Parathyroid adenoma (tissue), 2 donors: ENCODE data around the gene ZDHHC24.

ENCODE experiments used
- H2AFZ ChIP-seq: fragments of 300-600 bp; sonication (generic); one replicate; pipeline ENCODE4 v1.7.0; 2017; ENCODE audit warnings: antibody characterized with exemption, mild to moderate bottlenecking
- H3K27ac ChIP-seq: fragments of 300-600 bp; sonication (generic); one replicate; pipeline ENCODE4 v1.7.0; 2017
- H3K27me3 ChIP-seq: fragments of 300-600 bp; sonication (generic); one replicate; pipeline ENCODE4 v1.7.0; 2017; ENCODE audit warnings: low read length; ENCODE audit not compliant: control insufficient read depth, insufficient read depth
- H3K36me3 ChIP-seq: fragments of 300-600 bp; sonication (generic); one replicate; pipeline ENCODE4 v1.7.0; 2017; ENCODE audit warnings: low read length; ENCODE audit not compliant: control insufficient read depth, insufficient read depth
- H3K4me1 ChIP-seq: fragments of 300-600 bp; sonication (generic); one replicate; pipeline ENCODE4 v1.7.0; 2017; ENCODE audit warnings: control low read depth
- H3K4me2 ChIP-seq: fragments of 300-600 bp; sonication (generic); one replicate; pipeline ENCODE4 v1.7.0; 2017; ENCODE audit warnings: low read length
- H3K4me3 ChIP-seq: fragments of 300-600 bp; sonication (generic); one replicate; pipeline ENCODE4 v1.7.0; 2017; ENCODE audit warnings: low read depth, low read length
- H3K79me2 ChIP-seq: fragments of 300-600 bp; sonication (generic); one replicate; pipeline ENCODE4 v1.7.0; 2017; ENCODE audit warnings: control low read depth
- H3K9ac ChIP-seq: fragments of 300-600 bp; sonication (generic); one replicate; pipeline ENCODE4 v1.7.0; 2017; ENCODE audit warnings: mild to moderate bottlenecking
- H3K9me3 ChIP-seq: fragments of 300-600 bp; sonication (generic); one replicate; pipeline ENCODE4 v1.7.0; 2017; ENCODE audit warnings: low read length; ENCODE audit not compliant: control insufficient read depth
- CTCF ChIP-seq: fragments of 300-600 bp; sonication (generic); IDR thresholded peaks from one replicate; pipeline ENCODE4 v1.7.0; 2017; ENCODE audit warnings: antibody characterized with exemption, mild to moderate bottlenecking
- donor health status: primary hyperparathyroidism.

Gene ZDHHC24

GRCh38 chr11:66491315-66491935 is 54.4 kb downstream of the ZDHHC24 start:
- Histone ChIP-seq H3K9me3 (no peaks in the 10 kb centered on the region), H3K4me1 (no peaks in the 10 kb centered on the region), H3K27ac (no peak overlapping the region), H3K9ac (no peak overlapping the region), H3K4me2 (no peak overlapping the region), H3K27me3 (no peaks in the 10 kb centered on the region), H3K79me2 (no peaks in the 10 kb centered on the region), H2AFZ (no peak overlapping the region), H3K36me3 (no peaks in the 10 kb centered on the region), H3K4me3 (no peak overlapping the region)
- TF ChIP-seq CTCF, result no peak

GRCh38 chr11:66489636-66490035 is 56.2 kb downstream of the ZDHHC24 start:
- no peak overlapping the region for H3K4me3 ChIP-seq
- H3K4me2 ChIP-seq, result no peak overlapping the region
- H3K9me3 ChIP-seq, result no peaks in the 10 kb centered on the region
- H2AFZ ChIP-seq, result no peak overlapping the region
- no peaks in the 10 kb centered on the region for H3K4me1 ChIP-seq
- H3K36me3 ChIP-seq, result no peaks in the 10 kb centered on the region
- H3K79me2 ChIP-seq, result no peaks in the 10 kb centered on the region
- no peaks in the 10 kb centered on the region for H3K27me3 ChIP-seq
- no peak overlapping the region for H3K9ac ChIP-seq
- TF ChIP-seq CTCF, result no peak
- no peak overlapping the region for H3K27ac ChIP-seq

GRCh38 chr11:66488957-66489356 is 56.9 kb downstream of the ZDHHC24 start:
- H3K79me2 ChIP-seq, result no peaks in the 10 kb centered on the region
- no peaks in the 10 kb centered on the region for H3K27me3 ChIP-seq
- no peak overlapping the region for H3K4me3 ChIP-seq
- H3K36me3 ChIP-seq, result no peaks in the 10 kb centered on the region
- no peak overlapping the region for H2AFZ ChIP-seq
- no peak overlapping the region for H3K27ac ChIP-seq
- no peak for TF ChIP-seq CTCF
- no peak overlapping the region for H3K4me2 ChIP-seq
- H3K4me1 ChIP-seq, result no peaks in the 10 kb centered on the region
- H3K9ac ChIP-seq, result no peak overlapping the region
- H3K9me3 ChIP-seq, result no peaks in the 10 kb centered on the region

- H2AFZ ChIP-seq, result no peak overlapping the region
- H3K79me2 ChIP-seq, result no peaks in the 10 kb centered on the region
- H3K27me3 ChIP-seq, result no peaks in the 10 kb centered on the region
- no peaks in the 10 kb centered on the region for H3K9me3 ChIP-seq
- H3K27ac ChIP-seq, result no peak overlapping the region
- H3K4me3 ChIP-seq, result no peak overlapping the region
- no peak overlapping the region for H3K4me2 ChIP-seq
- H3K4me1 ChIP-seq, result no peaks in the 10 kb centered on the region
- TF ChIP-seq CTCF, result no peak
- H3K9ac ChIP-seq, result no peak overlapping the region
- H3K36me3 ChIP-seq, result no peaks in the 10 kb centered on the region
Observed at GRCh38 chr11:66484806-66485380, 61.0 kb downstream of the ZDHHC24 start.
